ENCODE results near the gene DFFB.

- TF ChIP-seq CTCF (IDR thresholded peaks at IDR 0.05; ENCODE audit: insufficient read depth, low read length) (no peak), REST (IDR thresholded peaks at IDR 0.05; ENCODE audit: insufficient replicate concordance, low read depth) (no peak), GABPA (IDR thresholded peaks at IDR 0.05; ENCODE audit: low read depth) (no peak), POLR2AphosphoS5 (IDR thresholded peaks at IDR 0.05; ENCODE audit: low read depth) (no peak)
Measured at GRCh38 chr1:3924825-3925220, 67.5 kb downstream of the DFFB start.
